ENCODE results near the gene IER3.
"Not testable (repeated sequence)": the region's sequence is repeated elsewhere in the genome, so short reads cannot be mapped to it uniquely, and the experiment has no call there.

IER3 gene

DNA sequence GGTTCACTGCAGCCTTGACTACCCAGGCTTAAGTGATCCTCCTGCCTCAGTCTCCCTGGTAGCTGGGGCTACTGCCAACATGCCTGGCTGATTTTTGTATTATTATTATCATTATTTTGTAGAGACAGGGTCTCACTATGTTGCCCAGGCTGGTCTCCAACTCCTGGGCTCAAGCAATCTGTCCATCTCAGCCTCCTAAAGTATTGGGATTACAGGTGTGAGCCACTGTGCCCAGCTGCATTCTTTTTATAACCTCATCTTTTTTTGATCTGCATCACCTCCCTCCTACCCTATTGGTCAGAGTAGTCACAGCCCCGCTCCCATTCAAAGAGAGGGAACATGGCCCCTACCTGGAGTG is 23.6 kb upstream of the IER3 start:
- DNase-seq: no peak

DNA sequence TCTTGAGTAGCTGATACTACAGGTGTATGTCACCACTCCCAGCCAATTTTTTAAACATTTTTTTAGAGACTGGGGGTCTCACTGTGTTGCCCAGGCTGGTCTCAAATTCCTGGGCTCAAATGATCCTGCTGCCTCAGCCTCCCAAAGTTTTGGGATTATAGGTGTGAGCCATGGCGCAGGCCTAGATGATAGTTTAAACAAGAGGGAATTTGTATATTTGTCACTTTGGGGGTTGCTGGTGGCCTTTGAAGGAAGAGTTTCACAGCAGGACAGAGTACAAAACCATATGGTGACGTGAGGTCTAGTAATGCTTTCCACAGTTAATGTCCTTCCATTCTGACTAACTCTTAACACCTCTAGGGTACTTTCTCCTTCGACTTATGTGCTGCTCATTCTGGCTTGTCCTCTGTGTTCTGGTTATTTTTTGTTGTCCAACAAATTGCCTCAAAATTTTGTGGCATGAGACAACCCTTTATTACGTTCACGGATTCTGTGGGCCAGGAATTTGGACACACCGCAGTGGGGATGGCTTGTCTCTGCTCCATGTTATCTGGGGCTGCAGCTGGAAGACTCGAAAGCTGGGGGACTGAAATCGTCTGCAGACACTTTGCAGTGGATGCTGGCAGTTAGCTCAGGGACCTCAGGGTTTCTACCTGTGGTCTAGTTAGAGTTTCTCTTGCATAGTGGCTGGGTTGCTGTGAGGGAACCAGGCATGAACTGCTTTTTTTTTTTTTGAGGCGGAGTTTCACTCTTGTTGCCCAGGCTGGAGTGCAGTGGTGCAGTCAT is 23.0 kb upstream of the IER3 start:
- no peak for DNase-seq

DNA sequence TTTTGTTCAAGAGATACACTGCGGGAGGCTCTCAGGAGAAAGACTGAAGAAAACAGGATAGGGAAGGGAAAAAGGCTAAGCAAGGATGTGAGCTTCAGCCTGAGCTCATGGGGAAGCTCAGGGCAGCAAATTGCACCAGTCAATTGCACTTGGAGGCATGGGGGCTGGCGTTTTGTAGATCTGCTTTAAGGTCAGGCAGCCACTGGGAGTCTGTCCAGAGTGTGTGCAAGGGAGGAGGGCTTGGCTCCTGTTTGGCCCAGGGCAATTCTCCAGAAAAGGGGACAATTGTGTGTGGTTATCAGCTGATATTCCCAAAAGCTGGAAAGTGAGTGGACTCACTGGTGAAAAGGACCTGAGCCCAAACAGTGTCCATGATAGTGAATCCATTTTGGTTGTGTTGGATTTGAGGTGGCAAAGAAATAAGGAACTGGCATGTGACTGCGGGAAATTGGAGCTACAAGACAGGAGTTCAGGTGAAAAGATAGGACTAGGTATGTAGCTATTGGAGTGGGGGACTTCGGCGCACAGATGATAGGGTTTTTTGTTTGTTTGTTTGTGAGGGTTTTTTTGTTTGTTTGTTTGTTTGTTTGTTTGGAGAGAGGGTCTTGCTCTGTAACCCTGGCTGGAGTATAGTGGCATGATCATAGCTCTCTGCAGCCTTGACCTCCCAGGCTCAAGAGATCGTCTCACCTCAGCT is 22.3 kb upstream of the IER3 start:
- DNase-seq: no peak

DNA sequence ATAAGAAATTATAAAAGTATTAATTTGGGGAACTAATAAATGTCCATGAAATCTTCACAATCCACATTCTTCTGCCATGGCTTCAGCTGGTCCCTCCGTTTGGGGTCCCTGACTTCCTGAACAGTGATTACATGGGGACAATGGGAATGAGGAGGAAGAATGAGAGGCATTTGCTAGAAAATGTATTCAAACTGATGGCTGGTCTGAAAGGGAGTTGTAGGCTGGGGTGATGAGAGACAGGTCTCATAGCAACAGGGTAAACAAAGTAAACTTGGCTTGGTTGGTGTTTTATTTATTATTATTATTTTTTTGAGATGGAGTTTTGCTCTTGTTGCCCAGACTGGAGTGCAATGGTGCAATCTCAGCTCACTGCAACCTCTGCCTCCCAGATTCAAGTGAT is 21.1 kb upstream of the IER3 start:
- not testable (repeated sequence) for DNase-seq

DNA sequence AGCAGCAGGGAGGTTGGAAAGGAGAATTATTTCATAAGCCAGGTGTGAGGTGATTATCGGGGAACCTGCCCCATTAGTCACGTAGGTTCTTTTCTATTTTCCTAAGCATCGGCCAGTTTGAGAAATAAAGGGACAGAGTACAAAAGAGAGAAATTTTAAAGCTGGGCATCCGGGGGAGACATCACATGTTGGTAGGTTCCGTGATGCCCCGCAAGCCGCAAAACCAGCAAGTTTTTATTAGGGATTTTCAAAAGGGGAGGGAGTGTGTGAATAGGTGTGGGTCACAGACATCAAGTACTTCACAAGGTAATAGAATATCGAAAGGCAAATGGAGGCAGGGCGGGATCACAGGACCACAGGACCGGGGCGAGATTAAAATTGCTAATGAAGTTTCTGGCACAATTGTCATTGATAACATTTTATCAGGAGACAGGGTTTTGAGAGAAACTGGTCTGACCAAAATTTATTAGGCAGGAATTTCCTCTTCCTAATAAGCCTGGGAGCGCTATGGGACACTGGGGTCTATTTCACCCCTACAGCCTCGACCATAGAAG is 20.2 kb upstream of the IER3 start:
- DNase-seq: not testable (repeated sequence)

DNA sequence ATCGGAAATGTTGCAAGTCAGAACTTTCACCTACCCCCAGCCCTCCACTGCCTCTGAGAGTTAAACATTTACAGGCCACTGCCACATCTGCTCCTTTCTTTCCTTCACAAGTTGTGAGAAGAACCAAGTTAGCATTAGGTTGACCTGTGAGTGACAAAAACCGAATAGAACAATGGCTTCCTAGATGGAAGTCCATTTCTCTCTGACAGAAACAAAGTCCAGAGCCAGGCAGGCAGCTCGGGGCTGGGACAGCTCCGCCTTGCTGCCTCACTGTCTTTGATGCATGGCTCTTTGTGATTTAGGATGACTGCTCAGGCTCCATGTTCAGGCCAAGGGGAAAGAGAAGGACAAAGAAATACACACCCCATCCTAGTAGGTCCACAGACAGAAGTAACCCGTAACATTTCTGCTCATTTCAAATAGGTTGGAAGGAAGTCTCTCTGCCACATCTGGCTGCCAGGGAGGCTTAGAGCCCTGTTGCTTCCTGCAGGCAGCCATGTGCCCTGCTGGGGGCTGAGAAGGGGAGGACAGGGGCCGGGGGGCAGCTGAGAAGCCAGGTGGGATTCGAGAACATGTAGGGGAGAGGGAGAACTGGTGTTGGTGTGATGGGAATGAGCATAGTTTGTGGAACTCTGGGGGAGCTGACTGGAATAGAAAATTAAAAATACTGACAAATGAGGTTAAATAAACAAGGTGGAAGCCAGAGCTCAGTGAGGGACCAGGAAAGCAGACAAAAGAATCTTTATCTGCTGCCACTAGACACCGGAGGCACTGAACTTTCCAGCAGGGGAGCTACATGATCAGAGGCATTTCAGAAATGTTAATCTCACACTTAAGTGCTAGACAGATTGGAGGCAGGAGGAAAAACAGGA is 19.5 kb upstream of the IER3 start:
- no peak for DNase-seq

DNA sequence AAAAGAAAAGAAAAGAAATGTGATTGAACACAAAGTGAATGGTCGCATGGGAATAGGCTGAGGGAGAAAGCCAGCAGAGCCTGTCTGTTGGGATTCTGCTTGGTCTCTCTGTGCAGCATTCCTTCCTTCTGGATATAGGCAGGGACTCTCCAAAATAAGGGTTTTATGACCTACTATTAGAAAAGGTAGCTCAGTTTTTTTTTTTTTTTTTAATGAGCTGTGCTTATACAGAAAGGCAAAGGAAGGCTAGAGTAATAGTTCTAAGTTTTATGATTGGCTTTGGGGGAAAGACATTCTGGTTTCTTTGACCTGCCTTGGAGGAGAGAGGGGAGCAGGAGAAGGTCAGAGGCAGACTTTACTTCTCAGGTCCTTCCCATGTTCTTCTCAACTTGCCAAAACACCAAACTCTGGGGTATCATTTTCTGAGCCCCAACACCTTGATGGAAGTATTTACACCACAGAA is 18.8 kb upstream of the IER3 start:
- no peak for DNase-seq

DNA sequence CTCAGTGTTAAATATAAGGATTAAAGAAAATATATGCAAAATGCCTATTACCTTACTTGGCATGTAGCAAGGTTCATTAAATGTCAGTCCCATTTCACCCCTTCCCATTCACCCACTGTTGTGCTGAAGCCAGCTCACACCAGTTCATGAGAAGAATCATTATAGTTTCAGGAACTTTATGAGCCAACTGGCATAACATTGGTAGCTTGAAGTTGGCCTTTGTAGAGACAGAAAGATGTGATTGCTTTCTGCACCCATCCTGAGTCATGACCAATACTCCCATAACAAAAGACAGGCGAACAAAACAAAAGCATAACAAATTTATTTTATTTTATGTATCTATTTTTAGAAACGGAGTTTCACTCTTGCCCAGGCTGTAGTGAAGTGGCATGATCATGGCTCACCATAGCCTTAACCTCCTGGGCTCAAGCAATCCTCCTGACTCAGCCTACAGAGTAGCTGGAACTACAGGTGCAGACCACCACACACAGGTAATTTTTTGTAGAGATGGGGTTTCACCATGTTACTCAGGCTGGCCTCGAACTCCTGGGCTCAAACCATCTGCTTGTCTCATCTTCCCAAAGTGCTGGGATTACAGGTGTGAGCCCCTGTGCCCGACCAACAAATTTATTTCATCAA is 17.6 kb upstream of the IER3 start:
- DNase-seq: no peak

DNA sequence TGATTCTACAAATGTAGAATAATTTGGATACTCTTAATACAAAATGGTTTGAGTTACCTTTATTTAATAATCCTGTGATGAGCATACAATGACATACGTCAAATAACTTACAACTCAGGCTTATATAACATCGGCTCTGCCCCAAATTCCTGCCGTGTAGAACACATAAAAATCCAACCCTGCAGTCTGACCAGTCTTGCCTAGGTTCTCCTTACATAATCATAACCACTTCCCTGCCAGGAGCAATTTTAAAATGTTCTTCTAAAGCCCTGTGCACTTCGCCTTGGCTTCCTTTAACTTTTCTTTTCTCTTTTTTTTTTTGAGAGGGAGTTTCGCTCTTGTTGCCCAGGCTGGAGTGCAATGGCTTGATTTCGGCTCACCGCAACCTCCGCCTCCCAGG is 16.2 kb upstream of the IER3 start:
- DNase-seq: no peak

DNA sequence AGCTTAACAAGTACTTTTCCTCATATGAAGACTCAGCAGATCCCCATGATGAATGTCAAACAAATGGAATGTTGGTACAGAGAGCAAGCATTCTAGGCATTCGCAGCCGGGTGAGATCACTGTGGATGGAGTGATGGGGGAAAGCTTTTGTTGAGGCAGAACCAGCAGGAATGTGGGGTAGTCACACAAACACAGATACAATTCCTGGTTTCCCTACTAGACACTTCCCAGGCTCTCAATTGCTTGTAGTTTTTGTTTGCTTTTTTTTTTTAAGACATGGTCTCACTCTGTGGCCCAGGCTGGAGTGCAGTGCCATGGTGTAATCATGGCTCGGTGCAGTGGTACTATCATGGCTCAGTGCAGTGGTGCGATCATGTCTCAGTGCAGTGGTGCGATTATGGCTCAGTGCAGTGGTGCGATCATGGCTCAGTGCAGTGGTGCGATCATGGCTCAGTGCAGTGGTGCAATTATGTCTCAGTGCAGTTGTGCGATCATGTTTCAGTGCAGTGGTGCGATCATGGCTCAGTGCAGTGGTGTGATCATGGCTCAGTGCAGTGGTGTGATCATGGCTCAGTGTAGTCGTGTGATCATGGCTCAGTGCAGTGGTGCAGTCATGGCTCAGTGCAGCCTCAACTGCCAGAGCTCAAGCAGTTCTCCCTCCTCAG is 15.4 kb upstream of the IER3 start:
- no peak for DNase-seq

DNA sequence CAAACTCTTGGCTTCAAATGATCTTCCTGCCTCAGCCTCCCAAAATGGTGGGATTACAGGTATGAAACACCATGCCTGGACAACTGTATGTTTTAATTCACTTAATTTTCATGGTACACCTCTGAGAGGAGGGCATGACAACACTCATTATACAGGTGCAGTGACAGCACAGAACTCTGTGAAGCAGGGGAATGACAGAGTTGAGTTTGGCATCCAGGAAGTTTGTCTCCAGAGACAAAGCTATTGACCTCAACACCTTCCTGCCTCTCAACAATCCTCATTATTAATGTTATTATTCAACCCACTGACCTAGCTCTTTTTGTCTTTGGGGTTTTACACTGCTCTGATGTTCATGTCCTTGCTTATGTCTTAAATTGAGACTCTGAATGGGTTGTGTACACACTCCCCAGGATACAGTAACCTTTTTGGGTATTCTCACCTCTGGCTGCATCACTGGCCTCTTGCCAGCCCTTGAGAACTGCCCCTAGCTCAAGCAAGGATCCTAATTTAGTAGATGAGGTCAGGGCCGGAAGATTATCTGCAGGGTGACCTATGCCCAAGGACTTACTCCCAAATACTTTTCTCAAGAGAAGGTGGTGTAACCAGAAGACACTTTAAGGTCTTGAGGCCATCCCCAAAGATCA is 13.0 kb upstream of the IER3 start:
- DNase-seq: no peak

DNA sequence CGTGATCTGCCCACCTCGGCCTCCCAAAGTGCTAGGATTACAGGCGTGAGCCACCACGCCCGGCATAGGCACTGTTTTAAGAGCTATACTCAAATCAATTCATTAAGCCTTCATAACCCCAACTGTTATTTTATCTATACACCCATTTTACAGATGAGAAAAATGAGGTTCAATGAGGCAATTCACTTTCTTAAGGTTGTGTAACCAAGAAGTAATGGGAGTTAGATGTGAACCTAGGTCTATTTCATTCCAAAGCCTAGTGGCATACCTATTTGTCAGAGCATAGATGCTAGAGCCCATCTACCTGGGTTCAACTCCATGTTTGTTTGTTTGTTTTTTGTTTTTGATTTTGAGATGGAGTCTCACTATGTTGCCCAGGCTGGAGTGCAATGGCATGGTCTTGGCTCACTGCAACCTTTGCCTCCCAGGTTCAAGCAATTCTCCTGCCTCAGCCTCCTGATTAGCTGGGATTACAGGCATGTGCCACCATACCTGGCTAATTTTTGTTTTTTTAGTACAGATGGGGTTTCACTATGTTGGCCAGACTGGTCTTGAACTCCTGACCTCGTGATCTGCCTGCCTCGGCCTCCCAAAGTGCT is 12.2 kb upstream of the IER3 start:
- not testable (repeated sequence) for DNase-seq

DNA sequence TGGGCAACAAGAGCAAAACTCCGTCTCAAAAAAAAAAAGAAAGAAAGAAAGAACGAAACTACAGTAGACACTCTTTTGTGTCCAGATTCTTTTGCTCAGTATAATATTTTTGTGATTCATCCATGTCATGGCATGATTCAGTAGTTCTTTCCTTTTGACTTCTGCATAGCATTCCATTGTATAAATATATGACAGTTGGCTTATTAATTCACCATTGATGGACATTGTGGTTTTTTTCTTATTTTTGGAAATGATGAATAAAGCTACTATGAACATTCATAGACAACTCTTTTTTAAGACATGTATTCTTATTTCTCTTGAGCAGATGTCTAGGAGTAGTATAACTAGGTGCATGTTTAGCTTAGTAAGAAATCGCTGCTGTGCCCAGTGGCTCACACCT is 10.3 kb upstream of the IER3 start:
- DNase-seq: no peak

DNA sequence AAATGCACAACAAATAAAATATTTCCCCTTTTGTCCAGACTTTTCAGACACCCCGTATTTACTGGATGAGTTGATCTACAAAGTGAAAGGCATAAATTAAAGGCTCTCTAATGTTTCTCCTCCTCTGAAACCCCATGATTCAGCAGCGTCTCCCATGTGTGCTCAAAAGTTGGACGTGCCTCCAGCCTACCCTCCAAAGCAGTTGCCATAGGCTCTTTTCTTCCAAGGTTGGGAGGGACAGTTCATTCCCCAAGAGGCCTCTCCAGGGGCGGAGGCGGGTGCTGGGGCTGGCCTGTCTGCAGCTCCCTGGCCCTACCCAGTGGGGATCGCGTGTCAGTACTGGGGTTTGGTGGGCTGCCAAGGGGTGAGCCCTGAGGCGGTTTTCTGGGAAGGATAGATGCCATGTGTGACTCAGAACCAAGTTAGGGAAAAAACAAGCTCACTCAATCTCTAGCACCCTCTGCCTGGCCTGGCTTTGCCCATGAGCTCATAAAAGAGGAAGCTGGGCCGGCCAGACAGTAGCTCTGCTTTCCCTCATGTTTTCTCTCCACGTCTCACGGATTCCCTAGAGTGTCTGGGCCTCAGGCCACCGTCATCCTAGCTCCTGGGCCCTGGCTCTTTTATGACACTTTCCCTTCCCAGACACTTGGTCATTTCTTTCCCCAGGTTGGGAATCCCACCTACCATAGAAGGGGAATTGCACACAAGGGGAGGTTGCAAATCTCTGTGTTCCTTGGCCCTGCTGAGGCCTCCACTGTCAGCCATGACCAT is 8.0 kb upstream of the IER3 start:
- no peak for DNase-seq

DNA sequence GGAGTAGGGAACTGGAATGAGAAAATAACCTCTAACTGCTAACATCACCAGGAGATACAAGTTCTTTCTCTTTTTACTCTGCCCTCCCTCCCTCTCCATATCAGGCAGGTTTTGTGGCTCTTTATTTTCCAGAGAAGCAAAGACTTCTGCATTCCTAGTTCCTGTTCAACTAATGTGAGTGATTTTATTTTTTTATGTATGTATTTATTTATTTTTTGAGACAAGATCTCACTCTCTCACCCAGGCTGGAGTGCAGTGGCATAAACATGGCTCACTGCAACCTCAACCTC is 6.0 kb upstream of the IER3 start:
- no peak for DNase-seq

DNA sequence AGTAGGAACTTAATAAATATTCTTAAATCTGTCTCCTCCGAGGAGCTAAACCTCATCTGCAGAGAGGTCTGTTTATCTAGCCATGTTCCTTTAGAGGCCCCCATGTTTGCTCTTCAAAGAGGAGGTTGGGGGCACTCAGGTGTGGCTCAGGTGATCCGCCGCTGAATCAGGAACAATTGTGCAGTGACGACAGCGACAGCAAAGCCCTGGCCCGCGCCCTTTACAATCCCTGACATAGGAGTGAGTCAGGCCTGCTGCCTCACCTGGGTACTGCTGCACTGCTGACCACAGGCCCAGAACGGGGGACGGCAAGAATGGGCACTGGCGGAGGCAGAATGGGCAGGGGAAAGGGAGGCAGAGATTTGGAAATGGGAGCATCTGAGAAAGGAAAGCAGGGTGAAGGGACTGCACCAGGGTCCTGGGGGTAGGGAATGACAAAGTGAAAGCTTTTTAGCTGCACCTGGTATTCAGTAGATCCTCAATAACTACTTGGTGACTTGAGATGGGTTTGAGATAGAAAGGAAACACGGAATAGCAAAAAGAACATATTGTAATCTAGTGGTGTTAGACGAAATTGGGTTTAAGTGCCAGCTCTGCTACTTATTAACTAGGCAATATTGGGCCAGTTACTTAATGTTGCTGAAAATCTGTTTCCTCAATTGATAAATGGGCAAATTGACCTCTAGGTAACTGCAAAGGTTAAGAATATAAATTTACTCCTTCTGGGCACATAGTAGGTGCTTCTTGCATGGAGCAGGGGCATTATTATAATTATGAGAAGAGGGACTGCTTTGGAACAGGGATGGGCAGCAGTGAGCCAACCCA is 5.4 kb upstream of the IER3 start:
- no peak for DNase-seq

DNA sequence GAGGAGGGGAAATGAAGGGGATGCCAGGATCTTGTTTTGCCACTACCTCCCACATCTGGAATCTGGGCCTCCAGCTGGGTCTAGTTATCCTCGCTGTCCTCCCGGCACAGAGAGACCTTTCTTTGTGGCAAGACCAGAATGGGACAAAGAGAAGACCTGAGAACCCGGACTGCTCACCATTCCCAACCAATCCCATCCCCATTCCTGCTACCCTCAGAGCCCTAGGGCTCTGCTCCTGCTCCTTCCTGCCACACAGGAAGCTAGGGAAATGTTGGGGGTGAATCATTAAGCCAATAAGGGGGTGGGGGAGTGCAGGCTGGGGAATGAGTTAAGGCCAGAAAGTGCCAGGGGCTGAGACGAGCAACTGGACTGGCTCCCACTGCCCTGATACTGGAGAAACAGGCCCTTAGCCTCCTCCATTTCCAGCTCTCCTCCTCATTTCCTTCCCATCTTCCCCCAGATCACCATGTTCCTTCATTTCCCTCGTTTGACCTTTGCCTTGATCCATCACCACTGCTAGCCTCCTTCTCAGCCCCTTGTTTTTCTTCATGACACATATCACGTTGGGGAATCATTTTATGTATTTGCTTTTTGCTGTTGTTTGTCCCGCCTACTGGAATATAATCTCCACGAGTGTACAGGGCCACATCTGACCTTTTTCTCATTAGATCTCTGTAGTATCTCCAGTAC is 4.6 kb upstream of the IER3 start:
- DNase-seq: no peak

DNA sequence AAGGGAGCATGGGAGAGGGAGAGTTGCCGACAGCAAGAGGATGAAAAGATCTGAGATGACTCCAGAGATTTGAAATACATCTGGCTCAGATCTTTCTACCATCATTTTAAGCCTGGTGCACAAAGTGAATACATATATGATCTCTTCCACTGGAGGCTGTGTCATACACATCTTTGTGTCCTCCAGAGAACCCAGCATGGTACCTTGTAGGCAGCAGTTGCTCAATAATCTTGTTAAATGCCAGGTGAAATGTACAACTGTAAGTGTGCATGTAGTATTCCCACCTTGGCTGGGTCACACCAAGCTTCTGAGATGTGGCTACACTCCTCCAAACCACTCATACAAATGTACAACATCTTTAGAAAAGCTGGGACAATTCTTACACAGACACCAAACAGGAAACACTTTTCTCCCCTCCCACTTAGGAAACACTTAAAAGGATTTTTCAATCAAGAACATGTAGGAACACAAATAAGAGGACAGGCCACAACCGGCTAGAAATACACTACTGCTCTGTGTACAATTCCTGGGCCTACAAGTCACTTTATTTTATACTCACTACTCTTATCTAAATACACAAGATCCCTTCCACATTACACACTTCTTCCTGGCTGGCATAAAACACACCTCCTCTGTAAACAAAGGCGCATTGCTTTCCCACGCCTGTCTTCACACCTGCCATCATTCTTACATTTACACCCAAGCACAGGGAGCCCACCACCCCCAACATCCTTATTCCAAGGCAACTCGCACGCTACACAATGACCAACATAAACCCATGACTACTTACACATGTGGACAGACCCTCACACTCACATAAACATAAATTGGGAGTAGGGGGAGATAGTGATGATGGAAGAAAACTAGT is 3.8 kb upstream of the IER3 start:
- DNase-seq: no peak
